Posterior vena cava (tissue), 2 donors: ENCODE measurements around the gene TLNRD1. TPM values are rescaled to one million over a fixed set of nuclear protein-coding genes. Genes with fewer than 3 reads are reported as not detected.

Source experiments
- DNase-seq: peaks from one replicate; pipeline ENCODE4 v3.0.0-alpha.2; 2020; ENCODE audit warnings: low spot score
- intact Hi-C, 2 donors: fragments of 100-400 bp; cut with DNase I; formaldehyde crosslinking; loops; one replicate each; pipeline versions ENCODE4 v1.14.1 to v1.14.2; 2022 to 2023
- total RNA-seq, 2 donors: library from RNA; stranded (reverse); fragmentation: NEBNext Ultra II Directional; extraction: Animal tissue kit (Norgen Biotek cat#: 25700); gene quantifications; one replicate each; pipeline ENCODE4 v1.2.1, GENCODE V29; 2021
- donor health status: DM: yes; HTN: yes; CAD: no.
- donor health status: DM: yes; HTN: yes; CAD: no.

TLNRD1 gene
- total RNA-seq, 2 donors from 2014 or later: 17.6 to 24.2 TPM

- no peak for DNase-seq
- intact Hi-C loops: loop anchor here (5.0 to 10.0 kb wide), 4 partner anchors 196 to 519 kb away; partner anchors contain the start of gene CEMIP (in 1 of the 2)
These were observed 29.6 kb upstream of the TLNRD1 start for GRCh38 chr15:80971143-80971542.

- intact Hi-C loops: loop anchor here (5.0 to 10.0 kb wide), 4 partner anchors 197 to 520 kb away; partner anchors contain the start of gene CEMIP (in 1 of the 2)
- no peak for DNase-seq
These were observed 28.4 kb upstream of the TLNRD1 start for GRCh38 chr15:80972276-80972675.

GRCh38 chr15:80974914-80975313 lies 25.8 kb upstream of the TLNRD1 start:
- DNase-seq: no peak
- intact Hi-C loops: loop anchor here (5.0 to 10.0 kb wide), 4 partner anchors 200 to 523 kb away; partner anchors contain the start of gene CEMIP (in 1 of the 2)

GRCh38 chr15:80976851-80977250 lies 23.9 kb upstream of the TLNRD1 start:
- intact Hi-C loops: loop anchor here (10.0 kb wide), 3 partner anchors 202 to 522 kb away; partner anchors contain the start of gene CEMIP (in 1 of the 2)
- no peak for DNase-seq

GRCh38 chr15:80977627-80978036 lies 23.1 kb upstream of the TLNRD1 start:
- intact Hi-C loops: loop anchor here (10.0 kb wide), 3 partner anchors 203 to 523 kb away; partner anchors contain the start of gene CEMIP (in 1 of the 2)
- DNase-seq: peak; percentile 89

- no peak for DNase-seq
- intact Hi-C loops: loop anchor here (10.0 kb wide), 3 partner anchors 204 to 524 kb away; partner anchors contain the start of gene CEMIP (in 1 of the 2)
These were observed 21.9 kb upstream of the TLNRD1 start for GRCh38 chr15:80978685-80979329.

- no peak for DNase-seq
- intact Hi-C loops: loop anchor here (10.0 kb wide), 3 partner anchors 205 to 525 kb away; partner anchors contain the start of gene CEMIP (in 1 of the 2)
These were observed 21.1 kb upstream of the TLNRD1 start for GRCh38 chr15:80979538-80980200.

- intact Hi-C loops: no loop called here
- DNase-seq: no peak
These were observed 18.5 kb upstream of the TLNRD1 start for GRCh38 chr15:80982205-80982604.

GRCh38 chr15:80982839-80983238 lies 17.9 kb upstream of the TLNRD1 start:
- DNase-seq: no peak
- intact Hi-C loops: no loop called here

GRCh38 chr15:80984856-80985255 lies 15.9 kb upstream of the TLNRD1 start:
- intact Hi-C loops: no loop called here
- no peak for DNase-seq

- intact Hi-C loops: no loop called here
- DNase-seq: no peak
These were observed 14.7 kb upstream of the TLNRD1 start for GRCh38 chr15:80985981-80986380.

GRCh38 chr15:80986487-80986886 lies 14.2 kb upstream of the TLNRD1 start:
- DNase-seq: no peak
- intact Hi-C loops: no loop called here

- intact Hi-C loops: no loop called here
- no peak for DNase-seq
These were observed 12.5 kb upstream of the TLNRD1 start for GRCh38 chr15:80988148-80988796.

GRCh38 chr15:80989081-80989517 lies 11.6 kb upstream of the TLNRD1 start:
- DNase-seq: no peak
- intact Hi-C loops: no loop called here

- intact Hi-C loops: no loop called here
These were observed 10.9 kb upstream of the TLNRD1 start, which contains the start of gene MESD for GRCh38 chr15:80989518-80990478. MESD (minus strand) TSS chr15:80989819; CDS start chr15:80989791, 28 bp downstream.

GRCh38 chr15:80990955-80991354 lies 9.8 kb upstream of the TLNRD1 start:
- intact Hi-C loops: no loop called here

More at GRCh38 chr15:80989518-80990478, 10.9 kb upstream of the TLNRD1 start, which contains the start of gene MESD:
- peak; percentile 100 for DNase-seq

GRCh38 chr15:80991421-80991820 lies 9.3 kb upstream of the TLNRD1 start:
- intact Hi-C loops: no loop called here
- DNase-seq: peak; percentile 87

More at GRCh38 chr15:80990955-80991354, 9.8 kb upstream of the TLNRD1 start:
- DNase-seq: no peak

- intact Hi-C loops: no loop called here
- no peak for DNase-seq
These were observed 8.7 kb upstream of the TLNRD1 start for GRCh38 chr15:80992006-80992405.
